NCI-H2196 (cell line): ENCODE results near the gene TMEM63A.
"Not testable (repeated sequence)": the region's sequence is repeated elsewhere in the genome, so short reads cannot be mapped to it uniquely, and the experiment has no call there.

Experiments used
- DNase-seq: peaks from one replicate; lab custom pipeline; 2025; ENCODE audit not compliant: unreplicated experiment; lab: John Stamatoyannopoulos, UW

TMEM63A gene

GRCh38 chr1:225806736-225807135 lies 75.4 kb downstream of the TMEM63A start:
- not testable (repeated sequence) for DNase-seq

GRCh38 chr1:225806249-225806648 lies 75.9 kb downstream of the TMEM63A start:
- no peak for DNase-seq

- not testable (repeated sequence) for DNase-seq
Measured at GRCh38 chr1:225801146-225801545, 81.0 kb downstream of the TMEM63A start.

- DNase-seq = not testable (repeated sequence)
Measured at GRCh38 chr1:225796097-225796496, 86.1 kb downstream of the TMEM63A start.
